Measurements from ENCODE around the gene CPNE8. TPM values are rescaled to one million over a fixed set of nuclear protein-coding genes. Genes with fewer than 3 reads are reported as not detected.

Gene CPNE8
- total RNA-seq, 2 donors from 2014 or later, result 8.7 to 18.0 TPM

DNA sequence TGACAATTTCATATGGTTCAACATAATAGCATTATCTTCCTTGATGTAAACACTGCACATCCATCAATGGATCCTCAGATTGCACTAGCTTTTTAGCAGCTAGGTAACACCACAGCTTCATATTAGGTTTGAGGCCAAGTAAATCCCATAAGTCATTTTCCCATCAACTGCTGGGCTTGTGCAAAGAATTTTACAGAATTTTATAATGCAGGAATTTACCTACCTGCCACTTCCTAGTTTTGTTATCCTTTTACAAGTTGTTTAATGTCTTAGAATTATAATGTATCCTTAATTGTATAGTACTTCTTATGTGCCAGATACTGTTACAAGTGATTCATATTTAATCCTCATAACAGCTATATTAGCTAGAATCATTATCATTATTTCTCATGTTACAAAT, 36.4 kb downstream of the CPNE8 start:
- Mint-ChIP-seq H3K4me3 (no peak overlapping the region), H3K27ac (no peak overlapping the region)

GRCh38 chr12:38850461-38850860, 54.9 kb downstream of the CPNE8 start:
- H3K9me3 Mint-ChIP-seq, result no peaks in the 10 kb centered on the region
- no peak overlapping the region for H3K9ac ChIP-seq (ENCODE audit: extremely low read depth, low read length, poor library complexity, severe bottlenecking)
- no peak overlapping the region for H3K27ac ChIP-seq (ENCODE audit: low read depth, low read length)
- H3K9me3 ChIP-seq (ENCODE audit: control insufficient read depth, low read length), result no peaks in the 10 kb centered on the region
- H3K36me3 ChIP-seq (ENCODE audit: control insufficient read depth, insufficient read depth, low read length), result no peaks in the 10 kb centered on the region
- WGBS, 2 experiments (ENCODE audit: insufficient coverage in 1 of 2, insufficient read length in 1 of 2), result 93 to 100% methylated on average over 1 of the region's 1 CpG
- H3K4me3 Mint-ChIP-seq, result no peak overlapping the region
- no peaks in the 10 kb centered on the region for H3K4me1 ChIP-seq (ENCODE audit: control insufficient read depth, insufficient read depth, low read length)
- H3K27ac Mint-ChIP-seq, result no peak overlapping the region
- H3K4me1 Mint-ChIP-seq, result no peaks in the 10 kb centered on the region
- DNase-seq, result no peak
- no peaks in the 10 kb centered on the region for H3K27me3 ChIP-seq (ENCODE audit: control insufficient read depth, insufficient read depth, low read length, poor library complexity, severe bottlenecking)
- H3K36me3 Mint-ChIP-seq (ENCODE audit: low read depth), result no peaks in the 10 kb centered on the region
- H3K27me3 Mint-ChIP-seq (ENCODE audit: insufficient read depth), result no peaks in the 10 kb centered on the region
- TF ChIP-seq, protein P1, sequence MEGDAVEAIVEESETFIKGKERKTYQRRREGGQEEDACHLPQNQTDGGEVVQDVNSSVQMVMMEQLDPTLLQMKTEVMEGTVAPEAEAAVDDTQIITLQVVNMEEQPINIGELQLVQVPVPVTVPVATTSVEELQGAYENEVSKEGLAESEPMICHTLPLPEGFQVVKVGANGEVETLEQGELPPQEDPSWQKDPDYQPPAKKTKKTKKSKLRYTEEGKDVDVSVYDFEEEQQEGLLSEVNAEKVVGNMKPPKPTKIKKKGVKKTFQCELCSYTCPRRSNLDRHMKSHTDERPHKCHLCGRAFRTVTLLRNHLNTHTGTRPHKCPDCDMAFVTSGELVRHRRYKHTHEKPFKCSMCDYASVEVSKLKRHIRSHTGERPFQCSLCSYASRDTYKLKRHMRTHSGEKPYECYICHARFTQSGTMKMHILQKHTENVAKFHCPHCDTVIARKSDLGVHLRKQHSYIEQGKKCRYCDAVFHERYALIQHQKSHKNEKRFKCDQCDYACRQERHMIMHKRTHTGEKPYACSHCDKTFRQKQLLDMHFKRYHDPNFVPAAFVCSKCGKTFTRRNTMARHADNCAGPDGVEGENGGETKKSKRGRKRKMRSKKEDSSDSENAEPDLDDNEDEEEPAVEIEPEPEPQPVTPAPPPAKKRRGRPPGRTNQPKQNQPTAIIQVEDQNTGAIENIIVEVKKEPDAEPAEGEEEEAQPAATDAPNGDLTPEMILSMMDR (conservative IDR thresholded peaks at IDR 0.05), result no peak
- no peak overlapping the region for H3K4me3 ChIP-seq (ENCODE audit: low read length)

More for the DNA sequence above, 36.4 kb downstream of the CPNE8 start:
- Mint-ChIP-seq H3K4me1 (no peaks in the 10 kb centered on the region), H3K27me3 (ENCODE audit: insufficient read depth) (no peaks in the 10 kb centered on the region), H3K36me3 (ENCODE audit: low read depth) (no peaks in the 10 kb centered on the region), H3K9me3 (no peaks in the 10 kb centered on the region)
- no peaks in the 10 kb centered on the region for H3K9me3 ChIP-seq (ENCODE audit: control insufficient read depth, low read length)
- TF ChIP-seq, protein P1 (conservative IDR thresholded peaks at IDR 0.05), result no peak
- no peak overlapping the region for H3K4me3 ChIP-seq (ENCODE audit: low read length)
- DNase-seq, result no peak
- H3K27me3 ChIP-seq (ENCODE audit: control insufficient read depth, insufficient read depth, low read length, poor library complexity, severe bottlenecking), result no peaks in the 10 kb centered on the region
- no peaks in the 10 kb centered on the region for H3K36me3 ChIP-seq (ENCODE audit: control insufficient read depth, insufficient read depth, low read length)
- H3K27ac ChIP-seq (ENCODE audit: low read depth, low read length), result no peak overlapping the region
- no peaks in the 10 kb centered on the region for H3K4me1 ChIP-seq (ENCODE audit: control insufficient read depth, insufficient read depth, low read length)
- no peak overlapping the region for H3K9ac ChIP-seq (ENCODE audit: extremely low read depth, low read length, poor library complexity, severe bottlenecking)

DNA sequence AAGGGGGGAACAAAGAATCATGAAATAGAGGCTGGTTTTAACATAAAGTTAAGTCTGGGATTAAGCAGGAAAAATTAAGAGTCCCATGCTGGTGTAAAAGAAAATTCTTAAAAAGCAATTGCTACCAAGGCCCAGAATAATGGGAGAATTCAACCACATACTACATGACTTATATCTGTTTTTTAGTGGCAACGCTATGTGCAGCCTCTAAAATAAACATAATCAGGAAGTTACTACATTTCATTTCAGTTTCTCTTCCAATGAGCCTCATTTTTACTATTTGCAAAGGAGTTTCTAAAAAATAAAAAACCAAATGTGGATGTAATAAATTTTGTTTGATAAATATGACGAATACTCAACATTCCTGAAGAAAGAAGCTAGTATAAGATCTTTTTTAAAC, 58.1 kb downstream of the CPNE8 start:
- TF ChIP-seq, protein P1 (conservative IDR thresholded peaks at IDR 0.05), result no peak
- H3K4me1 Mint-ChIP-seq, result no peaks in the 10 kb centered on the region
- Histone ChIP-seq H3K9ac (ENCODE audit: extremely low read depth, low read length, poor library complexity, severe bottlenecking) (no peak overlapping the region), H3K4me3 (ENCODE audit: low read length) (no peak overlapping the region), H3K9me3 (ENCODE audit: control insufficient read depth, low read length) (no peaks in the 10 kb centered on the region), H3K27ac (ENCODE audit: low read depth, low read length) (no peak overlapping the region), H3K27me3 (ENCODE audit: control insufficient read depth, insufficient read depth, low read length, poor library complexity, severe bottlenecking) (no peaks in the 10 kb centered on the region), H3K36me3 (ENCODE audit: control insufficient read depth, insufficient read depth, low read length) (no peaks in the 10 kb centered on the region), H3K4me1 (ENCODE audit: control insufficient read depth, insufficient read depth, low read length) (no peaks in the 10 kb centered on the region)
- no peak overlapping the region for H3K27ac Mint-ChIP-seq
- no peaks in the 10 kb centered on the region for H3K9me3 Mint-ChIP-seq
- no peak overlapping the region for H3K4me3 Mint-ChIP-seq
- no peaks in the 10 kb centered on the region for H3K27me3 Mint-ChIP-seq (ENCODE audit: insufficient read depth)
- 100% methylated on average over 1 to 2 of the region's 2 CpGs for WGBS, 2 experiments (ENCODE audit: insufficient coverage in 1 of 2, insufficient read length in 1 of 2)
- no peaks in the 10 kb centered on the region for H3K36me3 Mint-ChIP-seq (ENCODE audit: low read depth)
- DNase-seq, result no peak
